Breast epithelium (tissue), 3 donors: ENCODE measurements around the gene NEGR1.

ENCODE experiments used
- CTCF ChIP-seq, 3 donors: fragments of 450-650 bp; IDR thresholded peaks; one replicate each; pipeline ENCODE4 v1.5.1; 2016 to 2017; ENCODE audit warnings: antibody characterized with exemption in 3 of 3, mild to moderate bottlenecking in 3 of 3, moderate library complexity in 3 of 3
- POLR2A ChIP-seq: fragments of 450-650 bp; IDR thresholded peaks from one replicate; pipeline ENCODE4 v1.6.1; 2016; ENCODE audit warnings: antibody characterized with exemption, mild to moderate bottlenecking, moderate library complexity

GRCh38 chr1:72100771-72101170 is 181.6 kb downstream of the NEGR1 start:
- no peak for TF ChIP-seq POLR2A
- TF ChIP-seq CTCF (IDR thresholded peaks at IDR 0.05), result no peak
